K562 (cell line): Measurements from ENCODE around the gene CRADD. TPM values are rescaled to one million over a fixed set of nuclear protein-coding genes. Genes with fewer than 3 reads are reported as not detected.

Experiments
- ARID1B ChIP-seq: fragments of 450-650 bp; IDR thresholded peaks from 2 replicates; pipeline ENCODE4 v1.6.1; 2016; ENCODE audit warnings: antibody characterized with exemption, mild to moderate bottlenecking, inconsistent platforms
- CBFA2T2 ChIP-seq: fragments of 450-650 bp; conservative IDR thresholded peaks from 2 replicates; pipeline ENCODE4 v1.6.1; 2017; ENCODE audit warnings: mild to moderate bottlenecking
- CHD2 ChIP-seq: IDR thresholded peaks from 2 replicates; pipeline ENCODE4 v1.6.1; 2011; ENCODE audit warnings: low read depth, low read length
- TARDBP ChIP-seq: fragments of 450-650 bp; IDR thresholded peaks from 2 replicates; pipeline ENCODE4 v1.6.1; 2016
- TCF3 ChIP-seq: sonication (generic); formaldehyde crosslinking; IDR thresholded peaks from 2 replicates; pipeline ENCODE4 v1.4.0; 2020; ENCODE audit warnings: mild to moderate bottlenecking, missing genetic modification reagents
- THRAP3 ChIP-seq: fragments of 450-650 bp; IDR thresholded peaks from 2 replicates; pipeline ENCODE4 v1.6.1; 2016; ENCODE audit warnings: mild to moderate bottlenecking, inconsistent platforms, borderline replicate concordance
- polyA plus RNA-seq, 8 experiments: library from polyadenylated mRNA; depleted of rRNA in 4 of 8; stranded (reverse) in 5 of 8; unstranded in 3 of 8; fragments of >200 nt; fragmentation: Nextera tagmentation in 2 of 8; fragmentation: Illumina TruSeq in 1 of 8; extraction: Ambion mirVana in 2 of 8; extraction: Trizol in 1 of 8; gene quantifications; 2 replicates each; pipeline versions ENCODE4 v1.2.1 to v1.2.3, GENCODE V29; 2011 to 2014; ENCODE audit warnings: inconsistent platforms in 1 of 8, missing spikeins in 1 of 8
- total RNA-seq, 7 experiments: library from RNA; depleted of rRNA in 6 of 7; stranded (reverse); fragments of >200 nt in 6 of 7; fragmentation: Illumina TruSeq in 2 of 7; extraction: Trizol in 2 of 7; gene quantifications; 2 replicates each; pipeline versions ENCODE4 v1.2.1 to v1.2.3, GENCODE V29; 2011 to 2021; ENCODE audit warnings: low replicate concordance in 1 of 7
- TF ChIP-seq, protein P1 (sequence below): IDR thresholded peaks from 2 replicates; pipeline ENCODE4 v1.6.1; 2014; ENCODE audit warnings: antibody characterized with exemption
- TF ChIP-seq, protein P2 (sequence below): sonication (generic); formaldehyde crosslinking; IDR thresholded peaks from 2 replicates; pipeline ENCODE4 v1.8.0; 2023; ENCODE audit warnings: mild to moderate bottlenecking, missing genetic modification reagents
- TF ChIP-seq, protein P3 (sequence below), 2 experiments: fragments of 450-650 bp; formaldehyde crosslinking in 1 of 2; IDR thresholded peaks; 2 replicates each; pipeline versions ENCODE4 v1.4.0 to v1.6.1; 2014 to 2020; ENCODE audit warnings: mild to moderate bottlenecking in 2 of 2, borderline replicate concordance in 1 of 2, low read depth in 1 of 2

CRADD gene
- total and polyA plus RNA-seq, 9 of the 15 experiments (the other 6 are each of a cell fraction or from before 2014, with no cell fraction given): 20.5 to 41.1 (median 25.9) TPM

DNA sequence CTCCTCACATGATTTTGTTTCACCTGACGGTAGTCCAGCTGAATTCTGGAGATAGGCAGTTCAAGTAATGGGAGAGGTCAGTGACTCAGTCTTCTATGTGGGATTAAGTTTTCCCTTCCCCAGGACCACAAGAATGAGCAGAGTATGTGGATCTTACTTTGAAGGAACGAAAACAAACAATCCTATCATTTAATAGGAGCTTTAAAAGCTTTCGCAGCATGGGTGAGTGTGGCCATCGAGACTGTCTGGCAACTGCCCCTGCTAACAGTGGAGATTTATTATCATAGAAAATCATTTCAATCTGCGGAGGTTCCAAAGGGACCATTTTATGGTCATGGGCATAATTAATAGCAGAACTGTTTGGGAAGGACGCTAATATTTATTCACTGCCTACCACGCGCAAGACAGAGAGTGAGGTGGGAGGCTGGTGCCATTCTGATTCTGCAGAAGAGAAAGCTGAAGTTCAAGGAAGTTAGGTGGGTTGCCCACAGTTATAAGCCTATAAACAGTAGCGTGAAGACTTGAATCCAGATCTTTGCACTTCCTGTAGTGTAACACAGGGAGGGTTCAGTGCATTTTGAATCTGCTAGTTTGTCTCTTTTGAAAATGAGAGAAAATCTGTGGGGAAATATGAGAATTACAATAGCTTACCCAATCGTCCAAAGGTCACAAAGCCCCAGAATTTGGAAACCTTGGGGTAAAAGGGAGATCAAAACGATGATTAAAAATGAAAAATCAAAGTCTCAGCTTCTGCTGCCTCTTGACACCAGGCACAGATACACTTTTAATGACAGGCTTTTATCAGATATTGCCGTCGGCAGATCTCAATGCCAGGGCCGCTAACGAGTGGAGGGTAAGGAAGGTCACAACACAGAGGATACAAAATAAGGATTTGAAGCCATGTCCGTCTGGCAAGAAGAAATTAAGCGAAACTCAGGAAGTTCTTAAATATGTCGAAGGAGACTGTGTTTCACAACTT lies 209.6 kb downstream of the CRADD start (continued):
- TF ChIP-seq, protein P1, sequence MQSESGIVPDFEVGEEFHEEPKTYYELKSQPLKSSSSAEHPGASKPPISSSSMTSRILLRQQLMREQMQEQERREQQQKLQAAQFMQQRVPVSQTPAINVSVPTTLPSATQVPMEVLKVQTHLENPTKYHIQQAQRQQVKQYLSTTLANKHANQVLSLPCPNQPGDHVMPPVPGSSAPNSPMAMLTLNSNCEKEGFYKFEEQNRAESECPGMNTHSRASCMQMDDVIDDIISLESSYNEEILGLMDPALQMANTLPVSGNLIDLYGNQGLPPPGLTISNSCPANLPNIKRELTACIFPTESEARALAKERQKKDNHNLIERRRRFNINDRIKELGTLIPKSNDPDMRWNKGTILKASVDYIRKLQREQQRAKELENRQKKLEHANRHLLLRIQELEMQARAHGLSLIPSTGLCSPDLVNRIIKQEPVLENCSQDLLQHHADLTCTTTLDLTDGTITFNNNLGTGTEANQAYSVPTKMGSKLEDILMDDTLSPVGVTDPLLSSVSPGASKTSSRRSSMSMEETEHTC: 0 out of 2 replicates have a peak, but pooled peaks have one; percentile 18
- peak; percentile 80 for TF ChIP-seq ARID1B
- TF ChIP-seq THRAP3: no peak
- TF ChIP-seq CHD2: no peak
- TF ChIP-seq, protein P2, sequence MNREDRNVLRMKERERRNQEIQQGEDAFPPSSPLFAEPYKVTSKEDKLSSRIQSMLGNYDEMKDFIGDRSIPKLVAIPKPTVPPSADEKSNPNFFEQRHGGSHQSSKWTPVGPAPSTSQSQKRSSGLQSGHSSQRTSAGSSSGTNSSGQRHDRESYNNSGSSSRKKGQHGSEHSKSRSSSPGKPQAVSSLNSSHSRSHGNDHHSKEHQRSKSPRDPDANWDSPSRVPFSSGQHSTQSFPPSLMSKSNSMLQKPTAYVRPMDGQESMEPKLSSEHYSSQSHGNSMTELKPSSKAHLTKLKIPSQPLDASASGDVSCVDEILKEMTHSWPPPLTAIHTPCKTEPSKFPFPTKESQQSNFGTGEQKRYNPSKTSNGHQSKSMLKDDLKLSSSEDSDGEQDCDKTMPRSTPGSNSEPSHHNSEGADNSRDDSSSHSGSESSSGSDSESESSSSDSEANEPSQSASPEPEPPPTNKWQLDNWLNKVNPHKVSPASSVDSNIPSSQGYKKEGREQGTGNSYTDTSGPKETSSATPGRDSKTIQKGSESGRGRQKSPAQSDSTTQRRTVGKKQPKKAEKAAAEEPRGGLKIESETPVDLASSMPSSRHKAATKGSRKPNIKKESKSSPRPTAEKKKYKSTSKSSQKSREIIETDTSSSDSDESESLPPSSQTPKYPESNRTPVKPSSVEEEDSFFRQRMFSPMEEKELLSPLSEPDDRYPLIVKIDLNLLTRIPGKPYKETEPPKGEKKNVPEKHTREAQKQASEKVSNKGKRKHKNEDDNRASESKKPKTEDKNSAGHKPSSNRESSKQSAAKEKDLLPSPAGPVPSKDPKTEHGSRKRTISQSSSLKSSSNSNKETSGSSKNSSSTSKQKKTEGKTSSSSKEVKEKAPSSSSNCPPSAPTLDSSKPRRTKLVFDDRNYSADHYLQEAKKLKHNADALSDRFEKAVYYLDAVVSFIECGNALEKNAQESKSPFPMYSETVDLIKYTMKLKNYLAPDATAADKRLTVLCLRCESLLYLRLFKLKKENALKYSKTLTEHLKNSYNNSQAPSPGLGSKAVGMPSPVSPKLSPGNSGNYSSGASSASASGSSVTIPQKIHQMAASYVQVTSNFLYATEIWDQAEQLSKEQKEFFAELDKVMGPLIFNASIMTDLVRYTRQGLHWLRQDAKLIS (CRISPR knock-in tag): no peak
- no peak for TF ChIP-seq TARDBP
- TF ChIP-seq CBFA2T2: peak; percentile 47
- TF ChIP-seq TCF3 (CRISPR knock-in tag): peak; percentile 78
- TF ChIP-seq, protein P3, sequence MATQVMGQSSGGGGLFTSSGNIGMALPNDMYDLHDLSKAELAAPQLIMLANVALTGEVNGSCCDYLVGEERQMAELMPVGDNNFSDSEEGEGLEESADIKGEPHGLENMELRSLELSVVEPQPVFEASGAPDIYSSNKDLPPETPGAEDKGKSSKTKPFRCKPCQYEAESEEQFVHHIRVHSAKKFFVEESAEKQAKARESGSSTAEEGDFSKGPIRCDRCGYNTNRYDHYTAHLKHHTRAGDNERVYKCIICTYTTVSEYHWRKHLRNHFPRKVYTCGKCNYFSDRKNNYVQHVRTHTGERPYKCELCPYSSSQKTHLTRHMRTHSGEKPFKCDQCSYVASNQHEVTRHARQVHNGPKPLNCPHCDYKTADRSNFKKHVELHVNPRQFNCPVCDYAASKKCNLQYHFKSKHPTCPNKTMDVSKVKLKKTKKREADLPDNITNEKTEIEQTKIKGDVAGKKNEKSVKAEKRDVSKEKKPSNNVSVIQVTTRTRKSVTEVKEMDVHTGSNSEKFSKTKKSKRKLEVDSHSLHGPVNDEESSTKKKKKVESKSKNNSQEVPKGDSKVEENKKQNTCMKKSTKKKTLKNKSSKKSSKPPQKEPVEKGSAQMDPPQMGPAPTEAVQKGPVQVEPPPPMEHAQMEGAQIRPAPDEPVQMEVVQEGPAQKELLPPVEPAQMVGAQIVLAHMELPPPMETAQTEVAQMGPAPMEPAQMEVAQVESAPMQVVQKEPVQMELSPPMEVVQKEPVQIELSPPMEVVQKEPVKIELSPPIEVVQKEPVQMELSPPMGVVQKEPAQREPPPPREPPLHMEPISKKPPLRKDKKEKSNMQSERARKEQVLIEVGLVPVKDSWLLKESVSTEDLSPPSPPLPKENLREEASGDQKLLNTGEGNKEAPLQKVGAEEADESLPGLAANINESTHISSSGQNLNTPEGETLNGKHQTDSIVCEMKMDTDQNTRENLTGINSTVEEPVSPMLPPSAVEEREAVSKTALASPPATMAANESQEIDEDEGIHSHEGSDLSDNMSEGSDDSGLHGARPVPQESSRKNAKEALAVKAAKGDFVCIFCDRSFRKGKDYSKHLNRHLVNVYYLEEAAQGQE (IDR thresholded peaks at IDR 0.05; ENCODE audit: borderline replicate concordance): peak; percentile 37; the same call in 1 of the 2 replicates
- TF ChIP-seq, protein P3 (CRISPR knock-in tag; IDR thresholded peaks at IDR 0.05; ENCODE audit: low read depth): no peak
